Anterior cingulate cortex (tissue), 58 donors: ENCODE data around the gene YY2.
"Not testable (repeated sequence)": the region's sequence is repeated elsewhere in the genome, so short reads cannot be mapped to it uniquely, and the experiment has no call there.

ENCODE experiments used
- DNase-seq, 58 donors: peaks; one replicate each; lab custom pipeline; 2025; lab: John Stamatoyannopoulos, UW

The YY2 gene

GRCh38 chrX:21855937-21856415, at the start of gene YY2:
Gene YY2 (plus strand): TSS chrX:21855987. CDS start chrX:21856485, 498 bp downstream.
- DNase-seq = no peak

GRCh38 chrX:21806691-21807090, 49.1 kb upstream of the YY2 start:
- DNase-seq = no peak

DNA sequence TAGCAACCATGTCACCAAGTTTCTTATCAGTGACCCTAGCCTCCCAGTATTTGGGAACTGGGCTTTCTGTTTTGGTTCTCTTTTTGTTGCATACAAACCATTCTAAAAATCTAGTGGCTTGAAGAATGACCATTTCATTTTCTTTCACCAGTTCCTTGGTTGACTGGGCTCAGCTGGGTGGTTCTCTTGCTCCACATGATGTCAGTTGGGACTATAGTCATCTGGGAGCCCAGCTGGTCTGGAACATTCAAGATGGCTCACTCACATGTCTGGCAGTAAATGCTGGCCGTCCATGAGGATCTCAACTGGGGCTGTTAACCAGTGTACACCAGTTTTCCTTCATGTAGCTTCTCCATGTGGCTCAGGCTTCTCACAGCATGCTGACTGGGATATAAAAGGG, 44.0 kb upstream of the YY2 start:
- DNase-seq = no peak

DNA sequence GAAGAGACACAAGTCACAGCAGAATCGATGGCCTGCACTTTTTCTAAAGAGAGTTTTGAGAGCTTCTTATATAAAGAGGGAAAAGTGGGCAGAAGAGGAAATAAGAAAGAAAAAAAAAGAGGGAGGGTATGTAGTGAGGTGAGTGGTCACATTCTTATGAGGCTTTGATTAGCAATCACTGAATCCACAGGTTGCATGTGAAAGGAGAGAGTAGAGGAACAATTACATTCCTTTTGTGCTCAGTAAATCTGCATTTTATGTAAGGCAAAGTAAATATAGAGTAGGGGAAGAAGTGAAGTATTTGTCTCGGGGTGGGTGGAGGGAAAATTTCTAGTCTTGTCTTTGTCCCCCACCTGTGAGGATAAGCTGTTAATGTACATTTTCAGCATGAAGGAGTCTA, 43.2 kb upstream of the YY2 start:
- DNase-seq = no peak

- DNase-seq = no peak
Measured at GRCh38 chrX:21813612-21814368, 42.0 kb upstream of the YY2 start.

DNA sequence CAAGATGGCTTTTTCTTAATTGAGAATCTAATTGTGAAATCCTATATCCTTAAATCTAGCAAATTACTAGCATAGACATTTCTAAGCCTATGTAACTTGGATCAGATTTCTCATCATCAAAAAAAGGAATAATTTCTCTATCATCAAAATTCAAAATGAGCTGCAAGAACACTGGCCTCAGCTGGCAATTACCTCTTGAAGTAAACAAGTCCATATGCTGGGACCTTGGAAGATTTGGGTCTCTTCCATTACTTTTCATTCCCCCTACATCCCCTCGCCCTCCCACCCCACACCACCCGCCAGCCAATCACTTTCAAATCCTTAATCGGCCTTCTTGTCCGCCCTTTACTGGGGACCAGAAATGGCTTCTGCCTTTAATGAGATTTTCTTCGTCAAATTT, 39.7 kb upstream of the YY2 start:
- no peak for DNase-seq

- not testable (repeated sequence) for DNase-seq
Measured at GRCh38 chrX:21820170-21820569, 35.6 kb upstream of the YY2 start.

DNA sequence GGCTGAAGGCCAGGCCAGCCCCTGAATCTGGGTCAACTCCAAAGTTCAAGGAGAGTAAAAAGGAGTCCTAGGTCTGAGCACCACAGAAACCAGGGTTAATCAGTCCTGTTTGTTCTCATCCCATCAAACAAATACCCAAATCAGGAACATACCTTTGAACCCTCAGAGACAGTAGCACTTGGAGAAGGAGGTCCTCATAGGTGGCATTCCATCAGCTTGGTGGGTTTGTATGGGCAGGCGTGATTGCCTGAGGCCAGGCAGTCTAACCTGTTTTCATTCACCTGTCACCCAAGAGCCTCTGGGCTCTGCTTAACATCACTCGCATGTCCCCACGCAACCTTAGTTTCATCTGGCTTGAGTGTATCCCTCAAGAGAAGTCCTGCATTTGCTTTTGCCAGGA, 33.9 kb upstream of the YY2 start:
- no peak for DNase-seq

- DNase-seq = no peak
Measured at GRCh38 chrX:21831496-21831895, 24.3 kb upstream of the YY2 start.

DNA sequence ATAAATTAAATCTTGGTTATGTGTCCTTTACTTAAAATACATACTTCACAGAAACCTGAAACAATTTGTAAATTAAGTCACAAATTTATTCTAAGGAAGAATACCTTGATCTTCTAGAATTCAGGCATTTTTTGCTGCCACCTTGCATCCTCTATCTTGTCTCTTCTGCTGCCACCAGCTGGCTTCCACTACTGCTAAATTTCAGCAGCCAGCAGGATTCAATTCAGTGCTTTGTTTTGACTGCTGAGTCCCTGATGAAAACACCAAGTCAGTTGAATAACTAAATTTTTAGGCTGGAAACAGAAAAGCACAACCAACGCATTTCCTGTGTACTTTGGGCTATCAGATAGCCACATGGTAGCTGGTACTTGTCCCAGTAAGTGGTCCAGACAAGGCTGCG, 18.7 kb upstream of the YY2 start:
- peak in 23 of 58 donors; percentile 0 to 31 (median 1) for DNase-seq

GRCh38 chrX:21838937-21839333, 16.9 kb upstream of the YY2 start:
- no peak for DNase-seq

- DNase-seq = peak; percentile 2 to 90 (median 70)
Measured at GRCh38 chrX:21839334-21840192, 16.2 kb upstream of the YY2 start, which contains the start of gene MBTPS2. Gene MBTPS2 (plus strand): TSS chrX:21839617. CDS start chrX:21839735, 118 bp downstream.

DNA sequence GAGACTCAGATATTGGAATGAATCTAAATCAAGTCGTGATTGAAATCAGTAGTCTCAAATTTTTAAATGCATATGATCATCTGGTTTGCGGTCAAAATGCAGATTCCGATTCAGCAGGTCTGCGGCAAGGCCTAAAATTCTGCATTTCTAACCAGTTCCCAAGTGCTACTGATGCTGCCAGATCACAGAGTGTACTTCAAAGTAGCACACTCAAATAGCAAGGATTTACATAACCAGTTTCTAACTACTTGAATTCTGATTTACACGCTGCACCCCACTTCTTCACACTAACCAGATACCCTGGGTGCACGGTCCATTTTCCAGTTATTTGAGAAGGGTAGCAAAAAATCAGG, 15.6 kb upstream of the YY2 start:
- DNase-seq = peak in 1 of 58 donors; percentile 1

- DNase-seq = no peak
Measured at GRCh38 chrX:21843179-21843578, 12.6 kb upstream of the YY2 start.

DNA sequence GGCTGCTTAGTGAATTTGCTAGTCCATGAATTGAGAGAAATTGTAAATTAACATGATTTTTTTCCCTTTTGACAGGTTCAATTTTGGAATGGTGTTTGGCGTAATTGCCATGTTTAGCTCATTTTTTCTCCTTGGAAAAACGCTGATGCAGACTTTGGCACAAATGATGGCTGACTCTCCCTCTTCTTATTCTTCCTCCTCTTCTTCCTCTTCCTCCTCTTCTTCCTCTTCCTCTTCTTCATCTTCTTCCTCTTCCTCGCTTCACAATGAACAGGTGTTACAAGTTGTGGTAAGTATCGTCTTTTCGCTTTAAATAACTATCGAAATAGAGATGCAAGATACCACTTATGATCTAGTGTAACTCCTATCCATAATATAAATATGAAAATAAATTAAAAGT, 10.7 kb upstream of the YY2 start:
- no peak for DNase-seq

DNA sequence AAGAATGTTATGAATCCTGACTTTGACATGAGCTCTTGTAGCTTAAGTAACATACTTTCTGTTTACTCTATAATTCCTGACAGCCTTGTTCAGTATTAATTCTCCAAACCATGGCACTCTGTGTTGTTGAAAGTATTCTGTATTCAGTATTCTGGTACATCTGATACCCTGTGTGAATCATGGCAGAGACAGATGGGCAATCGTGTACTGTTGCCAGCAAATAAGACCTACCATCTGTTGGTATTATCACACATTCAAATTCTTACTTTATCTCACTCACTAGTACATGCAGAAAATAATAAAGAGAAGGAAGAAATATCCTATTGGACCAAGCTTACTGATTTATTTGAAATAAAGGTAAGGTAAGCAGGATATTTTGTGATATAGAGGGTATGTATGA, 8.4 kb upstream of the YY2 start:
- DNase-seq = peak in 3 of 58 donors; percentile 0 to 4 (median 4)

DNA sequence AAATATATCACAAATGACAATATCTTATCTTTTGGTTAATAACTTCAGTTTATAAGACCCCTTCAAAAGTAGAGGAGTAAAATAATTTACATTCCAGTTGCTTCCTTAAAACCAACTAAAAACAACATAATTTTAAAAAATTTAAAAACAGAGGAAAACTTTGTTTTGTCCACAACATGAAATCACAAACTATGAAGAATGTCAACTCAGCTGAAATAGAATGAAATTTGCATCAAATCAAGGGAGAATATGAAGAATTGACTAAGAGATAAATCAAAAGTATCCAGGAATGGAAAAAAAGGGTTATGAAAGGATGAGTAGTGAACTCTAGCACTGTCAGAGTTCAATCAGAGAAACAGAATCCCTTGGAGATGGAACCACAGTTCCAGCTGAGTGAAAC, 2.2 kb upstream of the YY2 start:
- no peak for DNase-seq

DNA sequence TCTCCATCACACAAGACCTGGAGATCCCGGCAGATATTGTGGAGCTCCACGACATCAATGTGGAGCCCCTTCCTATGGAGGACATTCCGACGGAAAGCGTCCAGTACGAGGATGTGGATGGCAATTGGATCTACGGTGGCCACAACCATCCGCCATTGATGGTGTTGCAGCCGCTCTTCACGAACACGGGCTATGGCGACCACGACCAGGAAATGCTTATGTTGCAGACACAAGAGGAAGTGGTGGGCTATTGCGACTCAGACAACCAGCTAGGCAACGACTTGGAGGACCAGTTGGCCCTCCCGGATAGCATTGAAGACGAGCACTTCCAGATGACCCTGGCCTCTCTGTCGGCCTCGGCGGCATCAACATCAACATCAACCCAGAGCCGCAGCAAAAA, 717 bp downstream of the YY2 start:
- DNase-seq = no peak

GRCh38 chrX:21863241-21863640, 7.5 kb downstream of the YY2 start:
- DNase-seq = no peak

- DNase-seq = no peak
Measured at GRCh38 chrX:21865436-21865835, 9.6 kb downstream of the YY2 start.

- no peak for DNase-seq
Measured at GRCh38 chrX:21870494-21870893, 14.7 kb downstream of the YY2 start.
